Kidney (tissue), 14 donors: Measurements from ENCODE around the gene ANO4. TPM values are rescaled to one million over a fixed set of nuclear protein-coding genes. Genes with fewer than 3 reads are reported as not detected.

ENCODE experiments used
- DNase-seq, 5 donors: peaks; one replicate each; pipeline ENCODE4 v3.0.0-alpha.2; 2013 to 2020
- FAIRE-seq: peaks from 2 replicates; lab custom pipeline; 2012; peaks lifted over from hg19 to GRCh38; lab: Jason Lieb, UNC
- H3K27ac ChIP-seq, 2 donors: one replicate each; pipeline ENCODE4 v1.7.0; 2013; ENCODE audit warnings: low read depth in 2 of 2, low read length in 2 of 2, inconsistent platforms in 1 of 2
- H3K27me3 ChIP-seq: one replicate; pipeline ENCODE4 v1.7.1; 2013; ENCODE audit warnings: low read length, inconsistent platforms; ENCODE audit not compliant: control insufficient read depth, insufficient read depth
- H3K36me3 ChIP-seq, 3 donors: one replicate each; pipeline versions ENCODE4 v1.7.0 to v1.7.1; 2013; ENCODE audit warnings: low read length in 3 of 3, control low read depth in 1 of 3, inconsistent platforms in 1 of 3; ENCODE audit not compliant: insufficient read depth in 3 of 3, control insufficient read depth in 2 of 3
- H3K4me1 ChIP-seq, 3 donors: one replicate each; pipeline versions ENCODE4 v1.7.0 to v1.7.1; 2013; ENCODE audit warnings: low read length in 3 of 3, inconsistent platforms in 1 of 3, low read depth in 1 of 3; ENCODE audit not compliant: control insufficient read depth in 2 of 3, insufficient read depth in 2 of 3
- H3K4me3 ChIP-seq, 3 donors: one replicate each; pipeline versions ENCODE4 v1.7.0 to v1.8.1; 2013; ENCODE audit warnings: low read length in 3 of 3, control low read depth in 1 of 3, inconsistent platforms in 1 of 3
- H3K9ac ChIP-seq, 3 donors: one replicate each; pipeline versions ENCODE4 v1.7.0 to v1.7.1; 2013; ENCODE audit warnings: low read length in 3 of 3, control low read depth in 1 of 3, inconsistent platforms in 1 of 3
- H3K9me3 ChIP-seq, 3 donors: one replicate each; pipeline versions ENCODE4 v1.7.0 to v1.7.1; 2013; ENCODE audit warnings: low read length in 3 of 3, control low read depth in 1 of 3, inconsistent platforms in 1 of 3; ENCODE audit not compliant: control insufficient read depth in 2 of 3, insufficient read depth in 1 of 3
- CTCF ChIP-seq: IDR thresholded peaks from 3 replicates; pipeline ENCODE4 v1.5.1; 2012; ENCODE audit warnings: mild to moderate bottlenecking, moderate library complexity, borderline replicate concordance; ENCODE audit not compliant: insufficient read depth; ENCODE audit errors: extremely low read depth
- intact Hi-C: fragments of 100-400 bp; cut with DNase I; formaldehyde crosslinking; loops from one replicate; pipeline ENCODE4 v1.11.1; 2022
- polyA plus RNA-seq: library from polyadenylated mRNA; stranded (reverse); fragments of 350-450 nt; fragmentation: Illumina TruSeq; extraction: RNeasy Lipid Tissue Mini Kit (QIAGEN cat#74804); gene quantifications from one replicate; pipeline ENCODE4 v1.2.3, GENCODE V29; 2014; ENCODE audit warnings: low read depth, low replicate concordance; ENCODE audit not compliant: insufficient read depth
- total RNA-seq: library from RNA; stranded (reverse); fragmentation: NEBNext Ultra II Directional; extraction: Animal tissue kit (Norgen Biotek cat#: 25700); gene quantifications from one replicate; pipeline ENCODE4 v1.2.1, GENCODE V29; 2021
- donor health status: control.
- donor health status: control.
- donor health status: control.
- donor health status: control.
- donor health status: control.
- donor health status: DM: yes; HTN: yes; CAD: no.
- donor health status: Normal renal cell carcinoma (clear cell type).

ANO4 gene
- total and polyA plus RNA-seq, 2 donors from 2014 or later, result 0.82 to 2.9 TPM

GRCh38 chr12:100798286-100799160 is 3.9 kb downstream of the ANO4 start:
- Histone ChIP-seq H3K27me3 (no peaks in the 10 kb centered on the region), H3K4me3 (no peak overlapping the region), H3K9me3 (no peaks in the 10 kb centered on the region), H3K9ac (no peak overlapping the region), H3K27ac (no peak overlapping the region), H3K4me1 (no peaks in the 10 kb centered on the region), H3K36me3 (no peaks in the 10 kb centered on the region)
- intact Hi-C loops, result no loop called here
- no peak for TF ChIP-seq CTCF
- no peak for DNase-seq
- no peak for FAIRE-seq

- intact Hi-C loops, result no loop called here
- FAIRE-seq (no peak), DNase-seq (no peak)
- H3K9me3 ChIP-seq, result no peaks in the 10 kb centered on the region
- TF ChIP-seq CTCF, result no peak
- H3K36me3 ChIP-seq, result no peaks in the 10 kb centered on the region
- no peak overlapping the region for H3K27ac ChIP-seq
- no peak overlapping the region for H3K4me3 ChIP-seq
- no peaks in the 10 kb centered on the region for H3K4me1 ChIP-seq
- H3K9ac ChIP-seq, result no peak overlapping the region
- no peaks in the 10 kb centered on the region for H3K27me3 ChIP-seq
Measured at GRCh38 chr12:100799770-100800169, 5.2 kb downstream of the ANO4 start.

GRCh38 chr12:100800723-100801122 is 6.1 kb downstream of the ANO4 start:
- H3K4me1 ChIP-seq, result no peaks in the 10 kb centered on the region
- intact Hi-C loops, result no loop called here

More at GRCh38 chr12:100800723-100801122, 6.1 kb downstream of the ANO4 start:
- H3K36me3 ChIP-seq, result no peaks in the 10 kb centered on the region
- no peaks in the 10 kb centered on the region for H3K27me3 ChIP-seq
- TF ChIP-seq CTCF, result no peak
- no peak overlapping the region for H3K27ac ChIP-seq
- H3K9ac ChIP-seq, result no peak overlapping the region
- DNase-seq (no peak), FAIRE-seq (no peak)
- no peaks in the 10 kb centered on the region for H3K9me3 ChIP-seq
- no peak overlapping the region for H3K4me3 ChIP-seq
